ENCODE measurements around the gene COMTD1.
"Not testable (repeated sequence)": the region's sequence is repeated elsewhere in the genome, so short reads cannot be mapped to it uniquely, and the experiment has no call there.

DNA sequence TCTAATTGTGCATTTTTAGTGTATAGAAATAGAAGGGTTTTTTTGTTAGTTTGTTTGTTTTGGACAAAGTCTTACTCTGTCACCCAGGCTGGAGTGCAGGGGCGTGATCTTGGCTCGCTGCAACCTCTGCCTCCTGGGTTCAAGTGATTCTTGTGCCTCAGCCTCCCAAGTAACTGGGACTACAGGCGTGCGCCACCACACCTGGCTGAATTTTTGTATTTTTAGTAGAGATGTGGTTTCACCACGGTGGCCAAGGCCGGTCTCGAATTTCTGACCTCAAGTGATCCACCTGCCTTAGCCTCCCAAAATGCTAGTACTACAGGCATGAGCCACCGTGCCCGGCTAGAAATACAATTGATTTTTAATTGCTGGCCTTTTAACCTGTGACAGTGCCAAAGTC lies 47.2 kb downstream of the COMTD1 start:
- TF ChIP-seq, protein P1, sequence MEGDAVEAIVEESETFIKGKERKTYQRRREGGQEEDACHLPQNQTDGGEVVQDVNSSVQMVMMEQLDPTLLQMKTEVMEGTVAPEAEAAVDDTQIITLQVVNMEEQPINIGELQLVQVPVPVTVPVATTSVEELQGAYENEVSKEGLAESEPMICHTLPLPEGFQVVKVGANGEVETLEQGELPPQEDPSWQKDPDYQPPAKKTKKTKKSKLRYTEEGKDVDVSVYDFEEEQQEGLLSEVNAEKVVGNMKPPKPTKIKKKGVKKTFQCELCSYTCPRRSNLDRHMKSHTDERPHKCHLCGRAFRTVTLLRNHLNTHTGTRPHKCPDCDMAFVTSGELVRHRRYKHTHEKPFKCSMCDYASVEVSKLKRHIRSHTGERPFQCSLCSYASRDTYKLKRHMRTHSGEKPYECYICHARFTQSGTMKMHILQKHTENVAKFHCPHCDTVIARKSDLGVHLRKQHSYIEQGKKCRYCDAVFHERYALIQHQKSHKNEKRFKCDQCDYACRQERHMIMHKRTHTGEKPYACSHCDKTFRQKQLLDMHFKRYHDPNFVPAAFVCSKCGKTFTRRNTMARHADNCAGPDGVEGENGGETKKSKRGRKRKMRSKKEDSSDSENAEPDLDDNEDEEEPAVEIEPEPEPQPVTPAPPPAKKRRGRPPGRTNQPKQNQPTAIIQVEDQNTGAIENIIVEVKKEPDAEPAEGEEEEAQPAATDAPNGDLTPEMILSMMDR (IDR thresholded peaks at IDR 0.05 in 8 of 11, conservative IDR thresholded peaks at IDR 0.05 in 3 of 11), result not testable (repeated sequence)
- TF ChIP-seq POLR2A, POLR2AphosphoS5 (IDR thresholded peaks at IDR 0.05): not testable (repeated sequence)

All from spleen (tissue), 7 donors.